Measurements from ENCODE around the gene C5.

GRCh38 chr9:120938851-120939250 is 111.2 kb downstream of the C5 start:
- no peak for TF ChIP-seq CTCF (IDR thresholded peaks at IDR 0.05)
- TF ChIP-seq POLR2AphosphoS5 (IDR thresholded peaks at IDR 0.05): no peak
- no peak for TF ChIP-seq POLR2A (IDR thresholded peaks at IDR 0.05)
